ENCODE results near the gene PPM1L. TPM values are rescaled to one million over a fixed set of nuclear protein-coding genes. Genes with fewer than 3 reads are reported as not detected.

PPM1L gene
- polyA plus RNA-seq, 1 donor (not counting 4 experiments of a cell fraction or from before 2014, with no cell fraction given) = 0.58 TPM

DNA sequence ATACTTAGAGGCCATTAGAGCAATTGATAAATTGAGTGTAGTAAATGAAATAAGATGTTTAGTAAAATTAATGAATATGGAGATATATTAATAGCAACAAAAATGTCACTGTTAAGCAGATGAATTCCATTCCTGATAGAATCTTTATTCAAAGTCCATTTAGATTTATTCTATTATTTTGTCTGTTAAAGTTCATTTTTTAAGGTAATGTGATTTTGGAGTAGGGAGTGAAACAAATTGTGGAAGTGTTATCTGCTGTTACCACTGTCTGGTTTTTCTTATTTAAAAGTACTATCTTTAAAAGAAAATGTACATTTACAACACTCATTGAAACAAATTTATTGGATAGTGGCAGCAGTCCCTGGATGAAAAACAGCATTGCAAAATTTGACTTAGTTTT lies 70.4 kb downstream of the PPM1L start:
- no peak for FAIRE-seq
- dilution Hi-C loops (cut with MboI; ENCODE audit: extremely low pct_ligation_motif_present, low sequenced_read_pairs) = no loop called here

GRCh38 chr3:160826991-160827390 lies 71.0 kb downstream of the PPM1L start:
- no peaks in the 10 kb centered on the region for H3K9me3 ChIP-seq (ENCODE audit: control insufficient read depth, low read depth, low read length)
- no peaks in the 10 kb centered on the region for H3K9me1 ChIP-seq (ENCODE audit: control insufficient read depth, extremely low read depth, insufficient read depth, low read length)
- H3K9ac ChIP-seq (ENCODE audit: control insufficient read depth, extremely low read depth, insufficient read depth, low read length) = no peak overlapping the region
- no peak for DNase-seq (ENCODE audit: low read depth, low spot score)
- H3K4me2 ChIP-seq (ENCODE audit: control insufficient read depth, extremely low read depth, insufficient read depth, low read depth, low read length) = no peak overlapping the region
- H3K79me2 ChIP-seq (ENCODE audit: control insufficient read depth, insufficient read depth, low read length) = no peaks in the 10 kb centered on the region
- FAIRE-seq = no peak
- TF ChIP-seq, protein P1, sequence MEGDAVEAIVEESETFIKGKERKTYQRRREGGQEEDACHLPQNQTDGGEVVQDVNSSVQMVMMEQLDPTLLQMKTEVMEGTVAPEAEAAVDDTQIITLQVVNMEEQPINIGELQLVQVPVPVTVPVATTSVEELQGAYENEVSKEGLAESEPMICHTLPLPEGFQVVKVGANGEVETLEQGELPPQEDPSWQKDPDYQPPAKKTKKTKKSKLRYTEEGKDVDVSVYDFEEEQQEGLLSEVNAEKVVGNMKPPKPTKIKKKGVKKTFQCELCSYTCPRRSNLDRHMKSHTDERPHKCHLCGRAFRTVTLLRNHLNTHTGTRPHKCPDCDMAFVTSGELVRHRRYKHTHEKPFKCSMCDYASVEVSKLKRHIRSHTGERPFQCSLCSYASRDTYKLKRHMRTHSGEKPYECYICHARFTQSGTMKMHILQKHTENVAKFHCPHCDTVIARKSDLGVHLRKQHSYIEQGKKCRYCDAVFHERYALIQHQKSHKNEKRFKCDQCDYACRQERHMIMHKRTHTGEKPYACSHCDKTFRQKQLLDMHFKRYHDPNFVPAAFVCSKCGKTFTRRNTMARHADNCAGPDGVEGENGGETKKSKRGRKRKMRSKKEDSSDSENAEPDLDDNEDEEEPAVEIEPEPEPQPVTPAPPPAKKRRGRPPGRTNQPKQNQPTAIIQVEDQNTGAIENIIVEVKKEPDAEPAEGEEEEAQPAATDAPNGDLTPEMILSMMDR (optimal IDR thresholded peaks at IDR 0.05 in 1 of 3, IDR thresholded peaks at IDR 0.05 in 1 of 3, conservative IDR thresholded peaks at IDR 0.05 in 1 of 3; ENCODE audit: extremely low read depth in 1 of 3, insufficient read depth in 2 of 3, low read length in 3 of 3) = no peak
- no peak for TF ChIP-seq EZH2 (IDR thresholded peaks at IDR 0.05; ENCODE audit: low read length)
- H3K27me3 ChIP-seq (ENCODE audit: control insufficient read depth, extremely low read depth, insufficient read depth, low read length) = no peaks in the 10 kb centered on the region
- no peaks in the 10 kb centered on the region for H3K36me3 ChIP-seq (ENCODE audit: control insufficient read depth in 2 of 2, extremely low read depth in 1 of 2, insufficient read depth in 2 of 2, low read length in 2 of 2)
- no peak overlapping the region for H3K27ac ChIP-seq (ENCODE audit: control insufficient read depth, insufficient read depth, low read length)
- no peaks in the 10 kb centered on the region for H3K4me1 ChIP-seq (ENCODE audit: control insufficient read depth, extremely low read depth, insufficient read depth, low read length)
- no peaks in the 10 kb centered on the region for H4K20me1 ChIP-seq (ENCODE audit: control insufficient read depth, extremely low read depth, insufficient read depth, low read length)
- H3K4me3 ChIP-seq (ENCODE audit: control insufficient read depth in 2 of 3, extremely low read depth in 1 of 3, insufficient read depth in 2 of 3, low read depth in 1 of 3, low read length in 3 of 3) = no peak overlapping the region
- no peak overlapping the region for H2AFZ ChIP-seq (ENCODE audit: control insufficient read depth, low read length)
- dilution Hi-C loops (cut with MboI; ENCODE audit: extremely low pct_ligation_motif_present, low sequenced_read_pairs) = no loop called here

More for the DNA sequence above, 70.4 kb downstream of the PPM1L start:
- no peak for TF ChIP-seq EZH2 (IDR thresholded peaks at IDR 0.05; ENCODE audit: low read length)
- TF ChIP-seq, protein P1 (optimal IDR thresholded peaks at IDR 0.05 in 1 of 3, IDR thresholded peaks at IDR 0.05 in 1 of 3, conservative IDR thresholded peaks at IDR 0.05 in 1 of 3; ENCODE audit: extremely low read depth in 1 of 3, insufficient read depth in 2 of 3, low read length in 3 of 3) = no peak
- H3K4me2 ChIP-seq (ENCODE audit: control insufficient read depth, extremely low read depth, insufficient read depth, low read depth, low read length) = no peak overlapping the region
- H3K9me3 ChIP-seq (ENCODE audit: control insufficient read depth, low read depth, low read length) = no peaks in the 10 kb centered on the region
- H3K9me1 ChIP-seq (ENCODE audit: control insufficient read depth, extremely low read depth, insufficient read depth, low read length) = no peaks in the 10 kb centered on the region
- H3K27ac ChIP-seq (ENCODE audit: control insufficient read depth, insufficient read depth, low read length) = no peak overlapping the region
- H4K20me1 ChIP-seq (ENCODE audit: control insufficient read depth, extremely low read depth, insufficient read depth, low read length) = no peaks in the 10 kb centered on the region
- no peaks in the 10 kb centered on the region for H3K36me3 ChIP-seq (ENCODE audit: control insufficient read depth in 2 of 2, extremely low read depth in 1 of 2, insufficient read depth in 2 of 2, low read length in 2 of 2)
- no peaks in the 10 kb centered on the region for H3K4me1 ChIP-seq (ENCODE audit: control insufficient read depth, extremely low read depth, insufficient read depth, low read length)
- no peak overlapping the region for H3K4me3 ChIP-seq (ENCODE audit: control insufficient read depth in 2 of 3, extremely low read depth in 1 of 3, insufficient read depth in 2 of 3, low read depth in 1 of 3, low read length in 3 of 3)
- no peak overlapping the region for H2AFZ ChIP-seq (ENCODE audit: control insufficient read depth, low read length)
- DNase-seq (ENCODE audit: low read depth, low spot score) = no peak
- H3K9ac ChIP-seq (ENCODE audit: control insufficient read depth, extremely low read depth, insufficient read depth, low read length) = no peak overlapping the region
- H3K27me3 ChIP-seq (ENCODE audit: control insufficient read depth, extremely low read depth, insufficient read depth, low read length) = no peaks in the 10 kb centered on the region
- H3K79me2 ChIP-seq (ENCODE audit: control insufficient read depth, insufficient read depth, low read length) = no peaks in the 10 kb centered on the region

Measured in keratinocyte (primary cell).